Adipocyte (in vitro differentiated cells): ENCODE measurements around the gene BANF1.

Source experiments
- DNase-seq: peaks from one replicate; pipeline ENCODE4 v3.0.0-alpha.2; 2015; ENCODE audit warnings: low read depth
- H3K27me3 ChIP-seq: replicated peaks from 2 replicates; pipeline ENCODE4 v1.7.0; 2013; ENCODE audit warnings: mild to moderate bottlenecking, low read length, moderate library complexity; ENCODE audit not compliant: control insufficient read depth, insufficient read depth
- H3K36me3 ChIP-seq: 2 replicates; pipeline ENCODE4 v1.7.0; 2013; ENCODE audit warnings: low read length, mild to moderate bottlenecking, moderate library complexity; ENCODE audit not compliant: control insufficient read depth, insufficient read depth, severe bottlenecking
- H3K4me1 ChIP-seq: 2 replicates; pipeline ENCODE4 v1.7.0; 2013; ENCODE audit warnings: mild to moderate bottlenecking, low read length, moderate library complexity; ENCODE audit not compliant: control insufficient read depth, insufficient read depth
- H3K4me3 ChIP-seq: 2 replicates; pipeline ENCODE4 v1.7.0; 2013; ENCODE audit warnings: mild to moderate bottlenecking, low read length, moderate library complexity
- H3K9ac ChIP-seq: 2 replicates; pipeline ENCODE4 v1.7.0; 2013; ENCODE audit warnings: mild to moderate bottlenecking, low read length, moderate library complexity
- H3K9me3 ChIP-seq: 2 replicates; pipeline ENCODE4 v1.7.0; 2013; ENCODE audit warnings: mild to moderate bottlenecking, low read length, moderate library complexity; ENCODE audit not compliant: control insufficient read depth

The BANF1 gene

GRCh38 chr11:65967329-65967934, 34.9 kb upstream of the BANF1 start:
- no peaks in the 10 kb centered on the region for H3K27me3 ChIP-seq
- H3K4me3 ChIP-seq = no peak overlapping the region
- no peaks in the 10 kb centered on the region for H3K9me3 ChIP-seq
- H3K36me3 ChIP-seq = peaks cover 55% of the 10 kb centered on the region
- DNase-seq = no peak
- H3K4me1 ChIP-seq = peaks cover 26% of the 10 kb centered on the region
- no peak overlapping the region for H3K9ac ChIP-seq

GRCh38 chr11:65968600-65969482, 33.5 kb upstream of the BANF1 start:
- Histone ChIP-seq H3K4me3 (no peak overlapping the region), H3K4me1 (peaks cover 16% of the 10 kb centered on the region), H3K9me3 (no peaks in the 10 kb centered on the region), H3K9ac (no peak overlapping the region), H3K27me3 (no peaks in the 10 kb centered on the region), H3K36me3 (peaks cover 64% of the 10 kb centered on the region)
- DNase-seq = no peak

GRCh38 chr11:65972116-65972515, 30.2 kb upstream of the BANF1 start:
- no peaks in the 10 kb centered on the region for H3K9me3 ChIP-seq
- H3K4me3 ChIP-seq = no peak overlapping the region
- H3K4me1 ChIP-seq = peaks cover 14% of the 10 kb centered on the region
- no peak for DNase-seq
- no peak overlapping the region for H3K9ac ChIP-seq
- peaks cover 47% of the 10 kb centered on the region for H3K36me3 ChIP-seq
- no peaks in the 10 kb centered on the region for H3K27me3 ChIP-seq

GRCh38 chr11:65973439-65974110, 28.7 kb upstream of the BANF1 start:
- H3K4me1 ChIP-seq = peaks cover 14% of the 10 kb centered on the region
- no peaks in the 10 kb centered on the region for H3K27me3 ChIP-seq
- H3K9ac ChIP-seq = no peak overlapping the region
- H3K36me3 ChIP-seq = peaks cover 47% of the 10 kb centered on the region
- DNase-seq = no peak
- H3K4me3 ChIP-seq = no peak overlapping the region
- no peaks in the 10 kb centered on the region for H3K9me3 ChIP-seq

- Histone ChIP-seq H3K27me3 (no peaks in the 10 kb centered on the region), H3K36me3 (peaks cover 48% of the 10 kb centered on the region), H3K4me3 (no peak overlapping the region), H3K9me3 (no peaks in the 10 kb centered on the region), H3K9ac (no peak overlapping the region), H3K4me1 (peaks cover 8% of the 10 kb centered on the region)
- DNase-seq = no peak
Measured at GRCh38 chr11:65975771-65976170, 26.5 kb upstream of the BANF1 start.

GRCh38 chr11:65976216-65977176, 25.8 kb upstream of the BANF1 start:
- no peak overlapping the region for H3K4me3 ChIP-seq
- no peak for DNase-seq
- H3K9me3 ChIP-seq = no peaks in the 10 kb centered on the region
- no peaks in the 10 kb centered on the region for H3K27me3 ChIP-seq
- H3K4me1 ChIP-seq = peaks cover 8% of the 10 kb centered on the region
- peaks cover 48% of the 10 kb centered on the region for H3K36me3 ChIP-seq
- H3K9ac ChIP-seq = no peak overlapping the region

GRCh38 chr11:65977621-65978390, 24.5 kb upstream of the BANF1 start:
- Histone ChIP-seq H3K4me1 (peaks cover 3% of the 10 kb centered on the region), H3K27me3 (no peaks in the 10 kb centered on the region), H3K9me3 (no peaks in the 10 kb centered on the region), H3K36me3 (peaks cover 45% of the 10 kb centered on the region), H3K4me3 (no peak overlapping the region), H3K9ac (no peak overlapping the region)
- no peak for DNase-seq

GRCh38 chr11:65978391-65979238, 23.7 kb upstream of the BANF1 start:
- no peak for DNase-seq
- Histone ChIP-seq H3K4me3 (no peak overlapping the region), H3K4me1 (no peaks in the 10 kb centered on the region), H3K9me3 (no peaks in the 10 kb centered on the region), H3K9ac (no peak overlapping the region), H3K27me3 (no peaks in the 10 kb centered on the region), H3K36me3 (peaks cover 40% of the 10 kb centered on the region)

- no peaks in the 10 kb centered on the region for H3K4me1 ChIP-seq
- no peak overlapping the region for H3K9ac ChIP-seq
- no peak for DNase-seq
- no peaks in the 10 kb centered on the region for H3K9me3 ChIP-seq
- peaks cover 43% of the 10 kb centered on the region for H3K36me3 ChIP-seq
- no peak overlapping the region for H3K4me3 ChIP-seq
- no peaks in the 10 kb centered on the region for H3K27me3 ChIP-seq
Measured at GRCh38 chr11:65979261-65979759, 23.0 kb upstream of the BANF1 start.
